GM21737 (cell line): ENCODE measurements around the gene PLBD2.

Experiments
- ATAC-seq: cut with Tn5 transposase; IDR thresholded peaks from one replicate; pipeline ENCODE4 v1.9.1; 2021; ENCODE audit warnings: mild to moderate bottlenecking, moderate library complexity; ENCODE audit not compliant: unreplicated experiment

The PLBD2 gene

GRCh38 chr12:113358381-113359132 lies at the start of gene PLBD2:
PLBD2 (plus strand) TSS chr12:113358587; CDS start chr12:113358601, 14 bp downstream.
- ATAC-seq: peak; percentile 92

- ATAC-seq: no peak
These were observed 47.9 kb upstream of the PLBD2 start for GRCh38 chr12:113310489-113310888.

- ATAC-seq: no peak
These were observed 44.3 kb upstream of the PLBD2 start for GRCh38 chr12:113314121-113314529.

- no peak for ATAC-seq
These were observed 43.0 kb upstream of the PLBD2 start for GRCh38 chr12:113315358-113315757.

- ATAC-seq: no peak
These were observed 42.2 kb upstream of the PLBD2 start for GRCh38 chr12:113316155-113316554.

- ATAC-seq: no peak
These were observed 41.3 kb upstream of the PLBD2 start for GRCh38 chr12:113317122-113317521.

- no peak for ATAC-seq
These were observed 40.2 kb upstream of the PLBD2 start for GRCh38 chr12:113318046-113318656.

GRCh38 chr12:113318900-113319628 lies 39.3 kb upstream of the PLBD2 start:
- ATAC-seq: no peak

GRCh38 chr12:113320401-113320800 lies 38.0 kb upstream of the PLBD2 start:
- ATAC-seq: no peak

- ATAC-seq: no peak
These were observed 36.0 kb upstream of the PLBD2 start for GRCh38 chr12:113322343-113322742.

GRCh38 chr12:113325916-113326315 lies 32.5 kb upstream of the PLBD2 start:
- ATAC-seq: no peak

- no peak for ATAC-seq
These were observed 31.5 kb upstream of the PLBD2 start for GRCh38 chr12:113326775-113327395.

GRCh38 chr12:113328368-113328889 lies 30.0 kb upstream of the PLBD2 start:
- ATAC-seq: no peak

GRCh38 chr12:113329022-113329790 lies 29.2 kb upstream of the PLBD2 start:
- ATAC-seq: no peak

GRCh38 chr12:113329791-113330417 lies 28.5 kb upstream of the PLBD2 start:
- no peak for ATAC-seq

GRCh38 chr12:113330505-113330904 lies 27.9 kb upstream of the PLBD2 start:
- no peak for ATAC-seq

- ATAC-seq: no peak
These were observed 25.5 kb upstream of the PLBD2 start for GRCh38 chr12:113332688-113333417.

GRCh38 chr12:113333418-113333750 lies 25.0 kb upstream of the PLBD2 start:
- no peak for ATAC-seq
